Endodermal cell (in vitro differentiated cells): Measurements from ENCODE around the gene HLA-E. TPM values are rescaled to one million over a fixed set of nuclear protein-coding genes. Genes with fewer than 3 reads are reported as not detected.

Experiments
- DNase-seq: peaks from one replicate; pipeline ENCODE4 v3.0.0-alpha.2; 2017
- H3K27ac ChIP-seq: 2 replicates; pipeline ENCODE4 v1.5.1; 2013; ENCODE audit warnings: mild to moderate bottlenecking, low read depth, low read length, moderate library complexity
- H3K27me3 ChIP-seq: 2 replicates; pipeline ENCODE4 v1.6.1; 2013; ENCODE audit warnings: mild to moderate bottlenecking, low read length, moderate library complexity; ENCODE audit not compliant: insufficient read depth, control insufficient read depth, poor library complexity, severe bottlenecking
- H3K36me3 ChIP-seq: 2 replicates; pipeline ENCODE4 v1.7.0; 2013; ENCODE audit warnings: mild to moderate bottlenecking, low read length, moderate library complexity; ENCODE audit not compliant: control insufficient read depth, insufficient read depth
- H3K4me1 ChIP-seq: one replicate; pipeline ENCODE4 v1.7.0; 2013; ENCODE audit warnings: low read length; ENCODE audit not compliant: control insufficient read depth, insufficient read depth
- H3K4me3 ChIP-seq: 2 replicates; pipeline ENCODE4 v1.5.1; 2013; ENCODE audit warnings: mild to moderate bottlenecking, low read length, moderate library complexity
- H3K9ac ChIP-seq: 2 replicates; pipeline ENCODE4 v1.6.1; 2013; ENCODE audit warnings: mild to moderate bottlenecking, low read length, moderate library complexity; ENCODE audit not compliant: poor library complexity, severe bottlenecking; ENCODE audit errors: extremely low read depth
- H3K9me3 ChIP-seq: 2 replicates; pipeline ENCODE4 v1.6.1; 2013; ENCODE audit warnings: mild to moderate bottlenecking, low read length, moderate library complexity; ENCODE audit not compliant: control insufficient read depth
- H3K27ac Mint-ChIP-seq: 2 replicates; pipeline ENCODE4 v1.8.0; 2020; ENCODE audit warnings: mixed read lengths
- H3K27me3 Mint-ChIP-seq: 2 replicates; pipeline ENCODE4 v1.8.0; 2021; ENCODE audit warnings: mild to moderate bottlenecking, mixed read lengths; ENCODE audit not compliant: insufficient read depth
- H3K36me3 Mint-ChIP-seq: 2 replicates; pipeline ENCODE4 v1.8.0; 2020; ENCODE audit warnings: low read depth, mixed read lengths
- H3K4me1 Mint-ChIP-seq: 2 replicates; pipeline ENCODE4 v1.8.0; 2020; ENCODE audit warnings: mixed read lengths
- H3K4me3 Mint-ChIP-seq: 2 replicates; pipeline ENCODE4 v1.8.0; 2020; ENCODE audit warnings: mild to moderate bottlenecking, moderate library complexity, mixed read lengths
- H3K9me3 Mint-ChIP-seq: 2 replicates; pipeline ENCODE4 v1.8.0; 2020; ENCODE audit warnings: mild to moderate bottlenecking, mixed read lengths
- CTCF ChIP-seq: fragments of 200-600 bp; sonication (generic); conservative IDR thresholded peaks from 2 replicates; pipeline ENCODE4 v1.5.0; 2021; ENCODE audit warnings: antibody characterized with exemption, mild to moderate bottlenecking
- WGBS, 2 experiments: methylation state at CpG; one replicate each; pipeline versions ENCODE4 v1.1.5 to v1.1.7; 2013; ENCODE audit warnings: missing lambda C conversion rate in 2 of 2, mixed read lengths in 1 of 2; ENCODE audit not compliant: insufficient coverage in 1 of 2, insufficient read length in 1 of 2; 5-methylcytosine and 5-hydroxymethylcytosine counted together
- total RNA-seq, 2 donors: library from RNA; stranded (reverse); fragmentation: NEBNext Ultra II Directional in 1 of 2; extraction: Animal tissue kit (Norgen Biotek cat#: 25700) in 1 of 2; gene quantifications; 2 replicates in 1 of 2; 3 replicates in 1 of 2; pipeline ENCODE4 v1.2.1, GENCODE V29; 2021

Gene HLA-E
- total RNA-seq, 2 donors from 2014 or later, result 31.7 to 38.4 TPM

- 71 to 78% methylated on average over 7 to 10 of the region's 10 CpGs for WGBS, 2 experiments
- H3K4me3 Mint-ChIP-seq, result no peak overlapping the region
- no peak for DNase-seq
- peaks cover 2% of the 10 kb centered on the region for H3K36me3 Mint-ChIP-seq
- Histone ChIP-seq H3K9me3 (no peaks in the 10 kb centered on the region), H3K27ac (no peak overlapping the region), H3K4me3 (no peak overlapping the region), H3K4me1 (no peaks in the 10 kb centered on the region), H3K27me3 (no peaks in the 10 kb centered on the region), H3K36me3 (no peaks in the 10 kb centered on the region), H3K9ac (no peak overlapping the region)
- no peaks in the 10 kb centered on the region for H3K27me3 Mint-ChIP-seq
- no peak overlapping the region for H3K27ac Mint-ChIP-seq
- peaks cover 8% of the 10 kb centered on the region for H3K4me1 Mint-ChIP-seq
- TF ChIP-seq CTCF, result no peak
- peaks cover 14% of the 10 kb centered on the region for H3K9me3 Mint-ChIP-seq
Observed at GRCh38 chr6:30500421-30501355, 11.4 kb downstream of the HLA-E start.

- Histone ChIP-seq H3K36me3 (no peaks in the 10 kb centered on the region), H3K27ac (no peak overlapping the region), H3K4me3 (no peak overlapping the region), H3K9me3 (no peaks in the 10 kb centered on the region), H3K27me3 (no peaks in the 10 kb centered on the region), H3K4me1 (no peaks in the 10 kb centered on the region), H3K9ac (no peak overlapping the region)
- no peak for TF ChIP-seq CTCF
- no peaks in the 10 kb centered on the region for H3K4me1 Mint-ChIP-seq
- 92 to 94% methylated on average over 5 of the region's 5 CpGs for WGBS, 2 experiments
- no peak overlapping the region for H3K27ac Mint-ChIP-seq
- no peaks in the 10 kb centered on the region for H3K9me3 Mint-ChIP-seq
- H3K4me3 Mint-ChIP-seq, result no peak overlapping the region
- H3K36me3 Mint-ChIP-seq, result no peaks in the 10 kb centered on the region
- H3K27me3 Mint-ChIP-seq, result no peaks in the 10 kb centered on the region
- peak; percentile 9 for DNase-seq
Observed at GRCh38 chr6:30507849-30508827, 18.8 kb downstream of the HLA-E start.

- Histone ChIP-seq H3K36me3 (no peaks in the 10 kb centered on the region), H3K4me1 (no peaks in the 10 kb centered on the region), H3K9me3 (no peaks in the 10 kb centered on the region), H3K4me3 (no peak overlapping the region), H3K9ac (no peak overlapping the region), H3K27me3 (no peaks in the 10 kb centered on the region), H3K27ac (no peak overlapping the region)
- peak; percentile 12 for DNase-seq
- H3K27ac Mint-ChIP-seq, result no peak overlapping the region
- WGBS, 2 experiments, result 75 to 93% methylated on average over 3 to 5 of the region's 5 CpGs
- H3K27me3 Mint-ChIP-seq, result no peaks in the 10 kb centered on the region
- no peak for TF ChIP-seq CTCF
- no peaks in the 10 kb centered on the region for H3K36me3 Mint-ChIP-seq
- H3K9me3 Mint-ChIP-seq, result no peaks in the 10 kb centered on the region
- H3K4me3 Mint-ChIP-seq, result no peak overlapping the region
- H3K4me1 Mint-ChIP-seq, result no peaks in the 10 kb centered on the region
Observed at GRCh38 chr6:30508890-30509736, 19.8 kb downstream of the HLA-E start.
